GM12801 (cell line): ENCODE data around the gene GLT1D1.

ENCODE experiments used
- TF ChIP-seq, protein P1 (sequence below): IDR thresholded peaks from one replicate; pipeline ENCODE4 v1.5.1; 2011; ENCODE audit warnings: control low read depth; ENCODE audit not compliant: insufficient read length; ENCODE audit errors: extremely low read depth

Gene GLT1D1

DNA sequence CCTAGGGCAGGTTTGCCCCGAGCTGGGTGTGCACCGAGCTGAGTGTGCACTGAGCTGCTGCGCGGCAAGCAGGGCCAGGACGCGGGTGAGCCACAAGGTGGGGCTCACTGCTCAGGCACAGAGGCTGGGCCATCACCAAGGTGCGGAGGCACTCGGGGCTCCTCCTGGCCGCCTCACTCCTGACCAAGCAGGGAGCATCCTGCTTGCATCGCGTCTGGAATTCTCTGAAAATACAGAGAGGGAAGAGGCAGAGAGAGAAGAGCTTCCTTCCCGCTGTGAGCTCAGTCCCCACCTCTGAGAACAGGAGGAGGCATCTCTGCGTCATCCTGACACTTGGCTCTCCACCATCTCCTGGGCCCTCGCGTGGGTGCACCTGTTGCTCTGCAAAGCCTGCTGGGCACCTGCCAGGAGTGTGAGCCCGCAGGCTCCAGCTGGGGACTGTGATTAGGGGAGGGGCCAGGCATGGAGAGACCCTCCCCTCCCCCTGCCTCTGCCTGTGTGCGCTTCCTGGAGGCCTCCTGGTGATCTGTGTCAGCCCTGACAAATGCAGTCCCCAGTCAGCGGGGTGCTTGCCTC is 116.3 kb downstream of the GLT1D1 start:
- TF ChIP-seq, protein P1, sequence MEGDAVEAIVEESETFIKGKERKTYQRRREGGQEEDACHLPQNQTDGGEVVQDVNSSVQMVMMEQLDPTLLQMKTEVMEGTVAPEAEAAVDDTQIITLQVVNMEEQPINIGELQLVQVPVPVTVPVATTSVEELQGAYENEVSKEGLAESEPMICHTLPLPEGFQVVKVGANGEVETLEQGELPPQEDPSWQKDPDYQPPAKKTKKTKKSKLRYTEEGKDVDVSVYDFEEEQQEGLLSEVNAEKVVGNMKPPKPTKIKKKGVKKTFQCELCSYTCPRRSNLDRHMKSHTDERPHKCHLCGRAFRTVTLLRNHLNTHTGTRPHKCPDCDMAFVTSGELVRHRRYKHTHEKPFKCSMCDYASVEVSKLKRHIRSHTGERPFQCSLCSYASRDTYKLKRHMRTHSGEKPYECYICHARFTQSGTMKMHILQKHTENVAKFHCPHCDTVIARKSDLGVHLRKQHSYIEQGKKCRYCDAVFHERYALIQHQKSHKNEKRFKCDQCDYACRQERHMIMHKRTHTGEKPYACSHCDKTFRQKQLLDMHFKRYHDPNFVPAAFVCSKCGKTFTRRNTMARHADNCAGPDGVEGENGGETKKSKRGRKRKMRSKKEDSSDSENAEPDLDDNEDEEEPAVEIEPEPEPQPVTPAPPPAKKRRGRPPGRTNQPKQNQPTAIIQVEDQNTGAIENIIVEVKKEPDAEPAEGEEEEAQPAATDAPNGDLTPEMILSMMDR = no peak

DNA sequence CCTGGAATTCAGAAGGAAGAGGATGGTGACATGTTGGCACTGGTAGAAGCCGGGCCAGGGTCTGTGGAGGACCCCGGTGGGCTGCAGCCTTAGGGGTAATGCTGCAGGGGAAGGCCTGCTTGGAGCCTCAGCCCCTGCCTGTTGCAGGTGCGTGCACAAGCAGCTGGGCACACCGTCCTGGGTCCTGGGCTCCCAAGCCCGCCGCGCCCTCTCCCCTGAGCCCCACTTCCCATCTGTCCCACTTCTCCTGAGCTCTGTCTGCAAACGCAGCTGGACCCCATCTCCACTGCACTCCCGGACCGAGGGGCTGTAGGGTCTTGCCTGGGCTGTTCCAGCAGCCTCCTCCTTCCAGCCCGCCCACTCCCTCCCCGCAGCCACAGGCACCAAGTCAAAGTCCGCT is 116.8 kb downstream of the GLT1D1 start:
- TF ChIP-seq, protein P1 = no peak

DNA sequence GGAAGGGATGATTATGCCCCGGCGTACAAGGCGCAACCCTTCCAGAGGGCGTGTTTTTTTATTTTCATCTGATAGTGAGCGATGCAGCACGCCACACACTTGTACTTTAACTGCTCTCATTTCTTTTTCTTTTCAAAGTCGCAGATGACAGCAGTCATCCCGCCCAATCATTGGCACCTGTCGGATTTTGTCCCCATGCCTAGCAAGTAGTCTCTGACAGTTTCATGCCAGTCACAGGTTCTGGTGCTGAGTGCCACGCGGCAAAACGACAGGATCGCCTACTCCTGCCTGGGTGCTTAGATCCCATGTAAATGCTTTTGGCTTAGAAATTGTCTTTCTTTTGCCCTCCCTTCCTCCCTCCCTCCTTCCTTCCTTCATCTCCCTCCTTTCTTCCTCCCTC is 117.7 kb downstream of the GLT1D1 start:
- TF ChIP-seq, protein P1 = no peak

DNA sequence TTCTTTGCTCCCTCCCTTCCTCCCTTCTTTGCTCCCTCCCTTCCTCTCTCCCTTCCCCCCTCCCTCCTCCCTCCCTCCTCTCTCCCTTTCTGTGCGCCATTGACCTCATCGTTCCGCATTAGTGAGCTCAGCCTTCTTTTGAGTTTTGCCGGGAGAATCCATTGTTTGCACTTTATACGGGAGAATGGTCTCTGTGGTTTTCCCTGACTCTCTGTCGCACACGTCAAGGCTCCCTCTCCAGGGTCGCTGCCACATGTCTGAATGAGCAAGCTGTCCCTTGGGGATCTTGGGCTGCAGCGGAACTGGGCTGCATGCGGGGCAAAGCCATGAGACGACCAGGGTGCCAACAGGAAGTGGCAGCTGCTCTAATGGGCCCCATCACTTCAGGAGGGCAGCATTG is 118.5 kb downstream of the GLT1D1 start:
- TF ChIP-seq, protein P1 = no peak

DNA sequence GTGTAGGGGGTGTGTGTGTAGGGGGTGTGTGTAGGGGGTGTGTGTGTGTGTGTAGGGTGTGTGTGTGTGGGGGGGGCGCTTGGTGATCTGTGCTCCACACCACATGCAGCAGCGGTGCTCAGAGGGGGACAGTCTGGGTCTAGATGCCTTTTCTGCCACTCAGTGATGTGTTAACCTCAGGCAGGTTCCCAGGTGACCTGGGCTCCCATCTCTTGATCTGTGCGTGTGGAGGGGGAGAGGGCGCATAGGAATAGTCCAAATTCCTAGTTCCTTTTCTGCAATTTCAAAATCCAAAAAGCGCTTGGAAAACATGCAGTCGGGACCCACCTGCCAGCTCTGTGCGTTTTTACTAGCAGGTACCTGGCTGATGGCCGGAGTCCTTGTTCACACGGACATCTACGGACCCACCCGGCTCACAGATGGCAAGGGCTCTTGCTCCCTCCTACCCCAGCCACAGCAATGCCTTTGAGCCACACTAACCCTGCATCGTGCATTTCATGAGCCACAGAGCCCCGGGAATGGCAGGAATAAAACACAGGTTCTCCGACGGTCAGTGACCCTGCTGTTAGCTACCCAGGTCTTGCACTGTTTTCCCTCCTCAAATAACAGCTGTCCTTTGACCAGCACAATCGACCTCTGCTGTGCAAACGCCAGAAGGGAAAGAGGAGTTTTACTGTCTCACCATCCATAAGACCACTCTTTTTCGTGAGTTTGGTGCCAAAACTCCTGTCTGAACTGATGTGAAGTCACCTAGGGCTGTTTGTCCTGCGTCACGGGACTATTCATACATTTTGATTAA is 120.8 kb downstream of the GLT1D1 start:
- TF ChIP-seq, protein P1 = no peak

DNA sequence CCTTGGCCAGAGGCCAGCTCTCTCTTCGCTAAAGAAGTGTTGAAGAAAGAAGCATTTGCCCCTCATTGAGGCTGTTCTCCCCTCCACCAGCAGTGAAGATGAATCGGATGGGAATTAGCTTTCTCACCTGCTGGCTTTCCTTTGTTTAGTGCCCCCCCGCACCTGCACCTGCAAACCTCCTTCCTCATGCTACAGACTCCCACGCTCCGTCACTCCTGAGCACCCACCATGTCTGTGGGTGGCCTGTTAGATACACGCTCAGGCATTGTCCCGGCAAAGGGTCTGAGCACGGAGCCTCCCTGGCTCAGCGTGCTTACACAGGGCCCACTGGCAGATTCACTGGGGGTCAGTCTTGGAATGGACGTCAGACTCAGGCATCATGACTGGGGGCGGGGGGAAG is 121.6 kb downstream of the GLT1D1 start:
- TF ChIP-seq, protein P1 = no peak

DNA sequence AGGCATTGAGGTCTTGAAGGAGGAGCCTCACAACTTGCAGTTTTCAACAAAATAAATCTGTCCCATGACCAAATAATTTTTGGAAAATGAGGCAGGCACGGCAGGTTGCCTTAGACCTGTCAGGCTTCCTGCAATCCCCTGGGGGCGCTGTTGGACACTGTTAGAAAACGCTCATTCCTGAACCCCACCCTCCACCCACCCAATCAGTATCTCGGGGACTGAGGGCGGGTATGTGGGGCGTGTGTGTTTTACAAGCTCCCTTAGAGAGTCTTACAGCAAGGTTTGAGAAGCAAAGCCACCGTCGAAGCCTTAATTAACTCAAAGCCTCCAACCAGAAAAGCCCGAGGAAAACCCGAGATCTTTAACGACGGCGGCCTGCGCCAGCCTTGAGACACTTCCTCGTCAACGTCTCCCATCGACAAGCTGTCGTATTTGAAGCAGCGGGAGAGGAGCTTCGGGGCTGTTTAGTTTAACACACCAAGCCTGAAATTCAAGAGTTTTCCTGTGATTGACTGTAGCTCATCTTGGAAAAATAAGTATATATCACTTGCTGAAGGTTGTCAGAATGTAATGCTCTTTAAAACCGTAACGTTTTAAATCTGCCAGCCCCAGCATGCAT is 123.0 kb downstream of the GLT1D1 start:
- TF ChIP-seq, protein P1 = no peak
